ENCODE results near the gene MAMDC4.
"Not testable (repeated sequence)": the region's sequence is repeated elsewhere in the genome, so short reads cannot be mapped to it uniquely, and the experiment has no call there.

Gene MAMDC4

DNA sequence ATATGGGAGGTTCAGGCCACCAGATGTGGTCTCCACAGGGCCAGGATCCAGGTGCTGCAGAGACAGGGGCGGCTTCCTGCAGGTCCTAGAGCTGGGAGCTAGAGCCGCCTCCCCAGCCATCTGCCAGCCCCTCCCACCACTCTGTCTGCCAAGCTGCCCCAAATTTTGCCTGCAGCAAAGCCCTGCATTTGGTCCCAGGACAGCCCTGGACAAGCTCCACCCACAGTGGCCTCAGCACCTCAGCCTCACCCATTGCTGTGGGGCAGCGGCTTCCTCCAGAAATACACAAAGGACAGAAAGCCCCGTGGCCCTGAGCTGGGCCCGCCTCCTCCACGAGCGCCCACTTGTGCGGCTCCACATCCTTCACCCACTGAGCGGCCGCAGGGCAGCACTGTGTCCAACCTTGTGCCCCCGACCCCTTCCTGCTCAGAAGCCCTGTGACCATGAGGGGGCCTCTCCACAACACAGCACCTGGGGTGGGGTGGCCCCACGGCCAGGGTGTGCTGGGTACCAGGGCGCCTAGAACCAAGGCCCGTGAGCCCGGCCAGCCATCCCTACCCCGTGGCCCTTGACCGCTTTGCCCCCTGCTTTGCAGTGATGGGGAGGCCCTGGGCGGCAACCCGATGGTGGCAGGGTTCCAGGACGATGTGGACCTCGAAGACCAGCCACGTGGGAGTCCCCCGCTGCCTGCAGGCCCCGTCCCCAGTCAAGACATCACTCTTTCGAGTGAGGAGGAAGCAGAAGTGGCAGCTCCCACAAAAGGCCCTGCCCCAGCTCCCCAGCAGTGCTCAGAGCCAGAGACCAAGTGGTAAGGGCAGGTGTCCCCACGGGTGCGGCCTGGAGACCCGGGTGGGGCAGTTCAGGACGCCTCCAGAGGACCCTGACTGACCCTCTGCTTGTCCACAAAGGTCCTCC is 13.6 kb upstream of the MAMDC4 start:
- TF ChIP-seq, protein P1, sequence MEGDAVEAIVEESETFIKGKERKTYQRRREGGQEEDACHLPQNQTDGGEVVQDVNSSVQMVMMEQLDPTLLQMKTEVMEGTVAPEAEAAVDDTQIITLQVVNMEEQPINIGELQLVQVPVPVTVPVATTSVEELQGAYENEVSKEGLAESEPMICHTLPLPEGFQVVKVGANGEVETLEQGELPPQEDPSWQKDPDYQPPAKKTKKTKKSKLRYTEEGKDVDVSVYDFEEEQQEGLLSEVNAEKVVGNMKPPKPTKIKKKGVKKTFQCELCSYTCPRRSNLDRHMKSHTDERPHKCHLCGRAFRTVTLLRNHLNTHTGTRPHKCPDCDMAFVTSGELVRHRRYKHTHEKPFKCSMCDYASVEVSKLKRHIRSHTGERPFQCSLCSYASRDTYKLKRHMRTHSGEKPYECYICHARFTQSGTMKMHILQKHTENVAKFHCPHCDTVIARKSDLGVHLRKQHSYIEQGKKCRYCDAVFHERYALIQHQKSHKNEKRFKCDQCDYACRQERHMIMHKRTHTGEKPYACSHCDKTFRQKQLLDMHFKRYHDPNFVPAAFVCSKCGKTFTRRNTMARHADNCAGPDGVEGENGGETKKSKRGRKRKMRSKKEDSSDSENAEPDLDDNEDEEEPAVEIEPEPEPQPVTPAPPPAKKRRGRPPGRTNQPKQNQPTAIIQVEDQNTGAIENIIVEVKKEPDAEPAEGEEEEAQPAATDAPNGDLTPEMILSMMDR (IDR thresholded peaks at IDR 0.05; ENCODE audit: borderline replicate concordance, insufficient read depth, low read depth, low read length), result no peak
- H3K4me3 ChIP-seq (ENCODE audit: low read depth, low read length), result no peak overlapping the region

DNA sequence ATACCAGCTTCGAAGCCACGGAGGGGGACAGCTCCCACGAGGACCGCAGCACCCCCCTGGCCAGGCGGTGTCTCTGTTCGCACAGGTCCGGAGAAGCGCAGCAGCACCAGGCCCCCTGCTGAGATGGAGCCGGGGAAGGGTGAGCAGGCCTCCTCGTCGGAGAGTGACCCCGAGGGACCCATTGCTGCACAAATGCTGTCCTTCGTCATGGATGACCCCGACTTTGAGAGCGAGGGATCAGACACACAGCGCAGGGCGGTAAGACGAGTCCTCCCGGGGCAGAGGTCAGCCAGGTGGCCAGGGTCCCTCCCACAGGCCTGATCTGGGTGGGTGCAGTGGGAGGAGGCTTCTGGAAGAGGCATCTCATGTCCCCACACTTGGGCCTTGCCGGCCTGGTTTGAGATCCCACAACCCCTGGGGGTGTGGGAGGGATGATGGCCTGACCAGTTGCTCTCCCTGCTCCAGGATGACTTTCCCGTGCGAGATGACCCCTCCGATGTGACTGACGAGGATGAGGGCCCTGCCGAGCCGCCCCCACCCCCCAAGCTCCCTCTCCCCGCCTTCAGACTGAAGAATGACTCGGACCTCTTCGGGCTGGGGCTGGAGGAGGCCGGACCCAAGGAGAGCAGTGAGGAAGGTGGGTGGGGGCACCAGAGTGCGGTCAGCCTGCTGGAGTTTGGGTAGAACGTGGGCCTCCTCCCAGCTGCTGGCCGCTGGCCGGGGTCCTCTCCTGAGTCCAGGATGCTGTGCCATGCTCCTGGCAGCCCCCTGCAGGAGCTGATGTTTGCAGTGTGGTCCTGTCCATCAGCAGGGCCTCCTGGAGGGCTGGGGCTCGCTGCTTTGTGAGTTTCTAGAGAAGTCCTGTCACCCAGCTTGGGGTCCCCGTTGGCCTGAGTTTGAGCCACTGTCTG is 12.7 kb upstream of the MAMDC4 start:
- TF ChIP-seq, protein P1 (IDR thresholded peaks at IDR 0.05; ENCODE audit: borderline replicate concordance, insufficient read depth, low read depth, low read length), result no peak
- no peak overlapping the region for H3K4me3 ChIP-seq (ENCODE audit: low read depth, low read length)

DNA sequence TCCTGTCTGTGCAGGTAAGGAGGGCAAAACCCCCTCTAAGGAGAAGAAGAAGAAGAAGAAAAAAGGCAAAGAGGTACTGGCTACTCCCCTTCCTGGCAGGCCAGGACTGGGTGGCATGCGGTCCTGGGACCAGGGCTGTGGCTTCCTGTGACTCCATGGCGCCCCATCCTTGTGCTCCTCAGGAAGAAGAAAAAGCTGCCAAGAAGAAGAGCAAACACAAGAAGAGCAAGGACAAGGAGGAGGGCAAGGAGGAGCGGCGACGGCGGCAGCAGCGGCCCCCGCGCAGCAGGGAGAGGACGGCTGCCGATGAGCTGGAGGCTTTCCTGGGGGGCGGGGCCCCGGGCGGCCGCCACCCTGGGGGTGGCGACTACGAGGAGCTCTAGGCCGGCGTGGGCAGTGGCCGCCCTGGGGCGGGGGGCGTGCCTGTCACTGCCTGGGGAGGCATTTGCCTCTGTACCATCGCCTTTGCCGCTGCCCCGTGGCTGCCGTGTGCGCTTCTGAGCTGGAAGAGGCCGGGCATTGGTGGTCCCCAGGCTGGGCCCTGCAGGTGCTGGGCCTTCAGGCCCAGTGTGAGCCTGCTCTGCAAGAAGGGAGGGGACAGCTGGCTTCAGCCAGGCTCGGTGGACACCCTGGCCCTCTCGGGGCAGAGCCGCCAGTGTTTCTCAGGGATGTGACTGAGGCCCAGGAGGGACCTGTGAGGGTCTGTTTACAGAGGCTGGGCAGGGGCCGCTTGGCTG is 11.8 kb upstream of the MAMDC4 start:
- no peak overlapping the region for H3K4me3 ChIP-seq (ENCODE audit: low read depth, low read length)
- TF ChIP-seq, protein P1 (IDR thresholded peaks at IDR 0.05; ENCODE audit: borderline replicate concordance, insufficient read depth, low read depth, low read length), result no peak

DNA sequence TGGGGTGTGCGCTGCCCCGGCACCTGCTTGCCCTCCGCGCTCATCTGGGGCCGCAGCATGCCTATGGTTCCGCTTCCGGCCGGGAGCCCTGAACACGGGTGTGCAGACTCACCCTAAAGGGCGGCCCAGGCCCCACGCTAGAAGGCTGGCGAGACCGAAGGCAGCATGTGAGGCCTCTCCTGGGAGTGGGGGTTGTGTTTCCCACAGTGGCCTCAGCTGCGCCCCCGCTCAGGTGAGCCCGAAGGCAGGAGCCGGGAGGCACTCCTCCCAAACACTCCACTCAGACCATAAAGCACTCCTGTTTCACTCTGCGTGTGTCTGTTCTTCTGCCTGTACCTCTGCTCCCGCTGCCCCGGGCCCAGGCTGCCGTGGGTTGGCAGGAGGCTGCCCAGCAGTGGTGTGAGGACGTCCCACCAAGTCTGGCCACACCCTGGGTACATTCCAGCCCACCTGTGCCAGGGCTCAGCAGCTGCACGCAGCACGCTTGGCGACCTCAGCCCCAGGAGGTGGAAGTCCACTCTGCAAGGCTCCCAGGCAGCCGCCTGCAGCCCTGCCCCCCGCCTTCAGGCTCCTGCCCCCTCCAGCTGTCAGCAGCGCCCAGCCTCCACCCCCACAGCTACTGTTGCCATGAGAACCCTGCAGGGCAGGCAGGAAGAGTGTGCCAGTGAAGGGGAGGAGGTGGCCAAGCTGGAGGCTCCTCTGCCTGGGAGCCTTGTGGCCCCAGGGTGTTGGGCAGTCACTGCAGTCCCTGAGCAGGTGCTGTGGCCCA is 11.1 kb upstream of the MAMDC4 start:
- TF ChIP-seq, protein P1 (IDR thresholded peaks at IDR 0.05; ENCODE audit: borderline replicate concordance, insufficient read depth, low read depth, low read length), result no peak
- no peak overlapping the region for H3K4me3 ChIP-seq (ENCODE audit: low read depth, low read length)

DNA sequence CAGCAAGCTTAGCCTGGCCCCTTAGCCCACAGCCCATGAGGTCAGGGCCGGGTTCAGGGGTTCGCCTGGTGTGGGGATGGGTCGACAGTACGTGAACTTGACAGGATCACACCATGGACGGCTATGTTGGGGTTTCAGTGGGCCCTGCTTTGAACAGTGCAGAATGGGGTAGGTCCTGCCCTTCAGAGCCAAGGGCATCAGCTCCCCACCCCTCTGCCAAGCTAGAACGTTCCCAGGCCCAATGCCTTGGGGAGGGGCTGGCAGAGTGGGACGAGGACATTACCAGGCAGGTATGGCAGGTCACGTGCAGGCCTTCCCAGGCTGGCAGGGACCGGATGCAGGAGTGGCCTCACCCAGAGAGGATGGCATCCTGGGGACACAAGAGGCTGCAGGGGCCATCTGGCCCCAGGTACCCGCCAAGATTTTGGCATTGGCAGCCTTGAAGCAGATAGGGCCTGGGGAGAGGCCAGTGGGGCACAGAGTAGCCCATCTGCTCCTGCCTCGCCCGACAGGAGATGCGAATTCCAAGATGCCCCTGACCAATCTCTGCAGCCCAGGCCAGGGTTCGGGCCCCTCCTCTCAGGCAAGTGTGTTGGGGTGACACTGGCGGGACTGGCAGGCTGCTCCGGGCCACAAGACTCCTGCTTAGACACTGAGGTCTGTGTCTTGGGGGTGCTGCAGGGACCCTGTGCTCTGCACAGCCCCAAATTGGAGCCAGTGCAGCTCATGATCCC is 10.3 kb upstream of the MAMDC4 start:
- not testable (repeated sequence) for H3K4me3 ChIP-seq (ENCODE audit: low read depth, low read length)

DNA sequence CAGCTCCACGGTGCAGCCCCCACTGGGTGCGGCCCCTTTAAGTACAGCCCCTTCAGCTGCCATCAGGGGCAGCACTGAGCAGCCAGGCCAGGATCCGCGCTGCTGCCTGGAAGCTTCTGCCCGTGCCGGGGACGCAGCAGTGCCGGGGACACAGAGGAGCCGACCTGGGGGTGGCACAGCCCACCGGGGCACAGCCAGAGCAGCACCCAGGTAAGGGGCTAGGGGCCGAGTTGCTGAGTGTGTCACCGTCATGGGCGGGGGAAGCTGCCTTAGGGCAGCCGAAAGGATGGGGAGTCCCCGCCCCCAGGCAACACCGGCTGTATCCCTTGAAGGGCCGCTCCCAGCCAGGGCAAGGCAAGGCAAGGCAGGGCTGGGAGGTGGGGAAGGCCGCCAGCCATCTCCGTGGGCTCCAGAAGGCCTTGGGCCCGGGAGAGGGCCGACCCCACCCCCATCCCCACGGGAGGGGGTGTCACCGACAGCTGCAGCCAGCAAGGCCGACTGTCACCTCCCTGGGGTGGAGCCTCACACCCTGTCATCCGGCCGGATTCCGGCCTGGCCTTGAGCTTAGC is 9.7 kb upstream of the MAMDC4 start, which contains the start of gene AJM1:
TSS of gene AJM1 (plus strand) at position 99 of the 569 bp plus-strand sequence. CDS start 1,937 bp downstream, outside the sequence.
- H3K4me3 ChIP-seq (ENCODE audit: low read depth, low read length), result peak within 1 kb of the TSS; percentile 43
- TF ChIP-seq, protein P1 (IDR thresholded peaks at IDR 0.05; ENCODE audit: borderline replicate concordance, insufficient read depth, low read depth, low read length), result peak; percentile 95

DNA sequence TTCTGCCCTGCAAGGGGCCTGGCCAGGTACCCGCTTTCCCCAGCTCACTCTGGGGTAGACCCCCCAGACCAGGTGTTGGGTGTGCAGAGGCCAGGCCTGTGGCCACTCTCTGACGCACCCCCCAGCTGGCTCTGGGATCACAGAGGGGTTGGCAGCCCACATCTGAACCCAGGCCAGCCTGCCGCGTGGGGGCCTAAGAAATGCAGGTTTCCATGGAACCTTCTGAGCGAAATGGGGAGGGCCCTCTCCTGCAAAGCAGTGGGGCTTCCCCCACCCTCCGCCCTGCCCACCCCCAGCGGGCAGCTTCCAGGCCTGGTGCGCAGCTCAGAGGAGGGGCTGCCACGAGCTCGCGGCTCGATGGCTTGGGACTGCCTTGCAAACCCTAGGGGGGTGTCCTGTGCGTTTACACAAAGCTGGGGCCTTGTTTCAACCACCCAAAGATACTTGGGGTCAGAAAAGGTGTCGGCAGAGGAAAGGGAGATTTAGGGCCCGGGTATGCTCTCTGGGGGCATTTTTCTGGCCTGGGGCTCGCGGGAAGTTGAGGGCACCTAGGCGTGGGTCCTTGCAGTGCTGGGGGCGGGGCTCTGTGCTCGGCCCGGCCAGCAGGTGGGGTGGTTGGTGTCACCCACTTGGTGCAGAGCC is 8.9 kb upstream of the MAMDC4 start:
- H3K4me3 ChIP-seq (ENCODE audit: low read depth, low read length), result not testable (repeated sequence)
